Measurements from ENCODE around the gene OSBPL8. TPM values are rescaled to one million over a fixed set of nuclear protein-coding genes. Genes with fewer than 3 reads are reported as not detected.

Gene OSBPL8
- total RNA-seq, 2 donors from 2014 or later = 23.1 to 41.2 TPM

DNA sequence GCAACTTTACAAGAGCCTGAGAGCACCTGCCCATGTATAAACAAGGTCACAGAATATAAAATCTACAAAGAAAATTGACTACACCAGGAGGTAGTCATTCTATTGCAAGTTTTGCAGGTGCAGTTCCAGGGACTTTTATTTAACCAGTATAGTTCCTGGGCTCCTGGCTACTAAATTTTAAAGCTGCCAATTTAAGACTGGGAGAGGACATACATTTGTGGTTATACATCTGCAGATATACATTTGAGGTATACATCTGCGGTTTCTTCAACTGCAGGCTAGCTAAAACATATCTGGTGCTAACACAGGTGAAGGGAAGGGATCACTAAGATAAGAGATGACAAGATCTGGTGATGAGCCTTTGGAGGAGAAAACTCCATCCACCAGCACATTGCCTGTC is 241.6 kb downstream of the OSBPL8 start:
- ATAC-seq (no peak), DNase-seq (no peak)
- Histone ChIP-seq H3K36me3 (replicated peaks in 1 of 2; ENCODE audit: insufficient read depth in 1 of 2, low read depth in 2 of 2) (no peaks in the 10 kb centered on the region), H3K27ac (no peak overlapping the region), H3K9me3 (no peaks in the 10 kb centered on the region), H3K27me3 (no peaks in the 10 kb centered on the region), H3K4me1 (no peaks in the 10 kb centered on the region), H3K4me3 (no peak overlapping the region)
- intact Hi-C loops (cut with DNase I) = no loop called here
- no peak for TF ChIP-seq CTCF (IDR thresholded peaks at IDR 0.05)
- TF ChIP-seq POLR2A (IDR thresholded peaks at IDR 0.05) = no peak
- WGBS, 2 donors = 83 to 90% methylated on average over 1 of the region's 1 CpG

- intact Hi-C loops (cut with DNase I) = no loop called here
- Histone ChIP-seq H3K9me3 (no peaks in the 10 kb centered on the region), H3K27ac (no peak overlapping the region), H3K27me3 (no peaks in the 10 kb centered on the region), H3K4me3 (no peak overlapping the region), H3K36me3 (replicated peaks in 1 of 2; ENCODE audit: insufficient read depth in 1 of 2, low read depth in 2 of 2) (no peaks in the 10 kb centered on the region), H3K4me1 (no peaks in the 10 kb centered on the region)
- ATAC-seq (no peak), DNase-seq (no peak)
- WGBS, 2 donors = 73 to 78% methylated on average over 7 of the region's 7 CpGs
- TF ChIP-seq CTCF (IDR thresholded peaks at IDR 0.05) (no peak), POLR2A (IDR thresholded peaks at IDR 0.05) (no peak)
Observed at GRCh38 chr12:76316468-76316867, 243.1 kb downstream of the OSBPL8 start.

DNA sequence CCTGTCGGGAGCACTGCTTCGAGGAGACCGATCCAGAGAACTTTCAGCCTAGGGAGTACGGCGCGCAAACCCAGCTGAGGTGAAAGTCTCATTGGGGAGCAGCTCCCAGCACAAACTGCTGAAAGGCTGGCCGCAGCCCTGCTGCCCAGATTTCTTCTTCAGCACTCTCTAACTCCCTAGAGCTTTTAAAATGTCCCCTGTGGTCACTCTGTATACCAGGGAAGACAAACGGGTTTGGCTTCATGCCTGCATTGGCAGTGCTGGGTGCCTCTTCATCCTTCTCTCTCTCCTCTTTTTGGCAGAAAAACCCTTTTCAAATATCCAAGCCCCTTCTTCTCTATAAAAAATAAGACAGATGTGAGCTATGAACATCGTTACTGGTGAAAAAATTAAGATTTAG is 246.3 kb downstream of the OSBPL8 start:
- Histone ChIP-seq H3K27ac (no peak overlapping the region), H3K36me3 (replicated peaks in 1 of 2; ENCODE audit: insufficient read depth in 1 of 2, low read depth in 2 of 2) (no peaks in the 10 kb centered on the region), H3K9me3 (no peaks in the 10 kb centered on the region), H3K27me3 (no peaks in the 10 kb centered on the region), H3K4me3 (no peak overlapping the region), H3K4me1 (no peaks in the 10 kb centered on the region)
- TF ChIP-seq POLR2A (IDR thresholded peaks at IDR 0.05) (no peak), CTCF (IDR thresholded peaks at IDR 0.05) (no peak)
- WGBS, 2 donors = 67% methylated on average over 8 to 9 of the region's 9 CpGs
- intact Hi-C loops (cut with DNase I) = no loop called here
- DNase-seq (no peak), ATAC-seq (no peak)

GRCh38 chr12:76312315-76312714 is 247.3 kb downstream of the OSBPL8 start:
- 66 to 74% methylated on average over 7 of the region's 7 CpGs for whole genome bisulfite sequencing, 2 donors
- H3K4me3 ChIP-seq = no peak overlapping the region
- intact Hi-C loops (cut with DNase I) = no loop called here
- no peak for DNase-seq
- TF ChIP-seq POLR2A (IDR thresholded peaks at IDR 0.05) (no peak), CTCF (IDR thresholded peaks at IDR 0.05) (no peak)
- H3K27me3 ChIP-seq = no peaks in the 10 kb centered on the region
- no peak overlapping the region for H3K27ac ChIP-seq
- no peaks in the 10 kb centered on the region for H3K36me3 ChIP-seq (replicated peaks in 1 of 2; ENCODE audit: insufficient read depth in 1 of 2, low read depth in 2 of 2)
- no peak for ATAC-seq
- H3K9me3 ChIP-seq = no peaks in the 10 kb centered on the region
- no peaks in the 10 kb centered on the region for H3K4me1 ChIP-seq

GRCh38 chr12:76311796-76312195 is 247.8 kb downstream of the OSBPL8 start:
- no peak for ATAC-seq
- no peak overlapping the region for H3K27ac ChIP-seq
- no peak overlapping the region for H3K4me3 ChIP-seq
- H3K36me3 ChIP-seq (replicated peaks in 1 of 2; ENCODE audit: insufficient read depth in 1 of 2, low read depth in 2 of 2) = no peaks in the 10 kb centered on the region
- H3K4me1 ChIP-seq = no peaks in the 10 kb centered on the region
- intact Hi-C loops (cut with DNase I) = no loop called here
- H3K27me3 ChIP-seq = no peaks in the 10 kb centered on the region
- TF ChIP-seq CTCF (IDR thresholded peaks at IDR 0.05) = no peak
- TF ChIP-seq POLR2A (IDR thresholded peaks at IDR 0.05) = no peak
- DNase-seq = no peak
- WGBS, 2 donors = 58 to 76% methylated on average over 3 of the region's 3 CpGs
- no peaks in the 10 kb centered on the region for H3K9me3 ChIP-seq

Measured in body of pancreas (tissue), 4 donors.